ENCODE results near the gene PRPS2. TPM values are rescaled to one million over a fixed set of nuclear protein-coding genes. Genes with fewer than 3 reads are reported as not detected.

PRPS2 gene
- total RNA-seq, 2 donors from 2014 or later, result 43.0 to 567 TPM

GRCh38 chrX:12790885-12791256 lies 341 bp upstream of the PRPS2 start:
- H3K9me3 ChIP-seq, result no peaks in the 10 kb centered on the region
- no peaks in the 10 kb centered on the region for H3K36me3 ChIP-seq
- no peaks in the 10 kb centered on the region for H3K27me3 ChIP-seq (replicated peaks; ENCODE audit: insufficient read depth)
- no peak for TF ChIP-seq POLR2A (IDR thresholded peaks at IDR 0.05)
- peak overlapping the region; percentile 50 to 56 for H3K4me3 ChIP-seq
- intact Hi-C loops (cut with DNase I), result no loop called here
- 2% methylated on average over 20 of the region's 21 CpGs for WGBS
- peak overlapping the region; percentile 27 to 47 for H3K27ac ChIP-seq
- no peak for DNase-seq (ENCODE audit: low spot score)
- H3K4me1 ChIP-seq (replicated peaks), result no peaks in the 10 kb centered on the region

- 89% methylated on average over 3 of the region's 3 CpGs for WGBS
- DNase-seq (ENCODE audit: low spot score), result no peak
- Histone ChIP-seq H3K27ac (no peak overlapping the region), H3K4me1 (replicated peaks) (no peaks in the 10 kb centered on the region), H3K27me3 (replicated peaks; ENCODE audit: insufficient read depth) (no peaks in the 10 kb centered on the region), H3K4me3 (no peak overlapping the region), H3K36me3 (no peaks in the 10 kb centered on the region), H3K9me3 (no peaks in the 10 kb centered on the region)
- TF ChIP-seq POLR2AphosphoS5 (IDR thresholded peaks at IDR 0.05), result no peak
- no peak for TF ChIP-seq POLR2A (IDR thresholded peaks at IDR 0.05)
- no peak for TF ChIP-seq CTCF (IDR thresholded peaks at IDR 0.05)
- intact Hi-C loops (cut with DNase I), result no loop called here
Measured at GRCh38 chrX:12792711-12793110, 1.5 kb downstream of the PRPS2 start.

- Histone ChIP-seq H3K4me3 (no peak overlapping the region), H3K4me1 (replicated peaks) (no peaks in the 10 kb centered on the region), H3K27ac (no peak overlapping the region), H3K9me3 (no peaks in the 10 kb centered on the region), H3K36me3 (no peaks in the 10 kb centered on the region), H3K27me3 (replicated peaks; ENCODE audit: insufficient read depth) (no peaks in the 10 kb centered on the region)
- intact Hi-C loops (cut with DNase I), result no loop called here
- DNase-seq (ENCODE audit: low spot score), result no peak
- WGBS, result 72% methylated on average over 6 of the region's 6 CpGs
- no peak for TF ChIP-seq CTCF (IDR thresholded peaks at IDR 0.05)
Measured at GRCh38 chrX:12794654-12795053, 3.4 kb downstream of the PRPS2 start.

- H3K9me3 ChIP-seq, result no peaks in the 10 kb centered on the region
- intact Hi-C loops (cut with DNase I), result no loop called here
- no peaks in the 10 kb centered on the region for H3K36me3 ChIP-seq
- WGBS, result 79% methylated on average over 2 of the region's 3 CpGs
- TF ChIP-seq CTCF (IDR thresholded peaks at IDR 0.05) (no peak), POLR2AphosphoS5 (IDR thresholded peaks at IDR 0.05) (no peak), POLR2A (IDR thresholded peaks at IDR 0.05) (no peak)
- no peak overlapping the region for H3K4me3 ChIP-seq
- no peaks in the 10 kb centered on the region for H3K4me1 ChIP-seq (replicated peaks)
- DNase-seq (ENCODE audit: low spot score), result no peak
- H3K27ac ChIP-seq, result no peak overlapping the region
- no peaks in the 10 kb centered on the region for H3K27me3 ChIP-seq (replicated peaks; ENCODE audit: insufficient read depth)
Measured at GRCh38 chrX:12798601-12799000, 7.4 kb downstream of the PRPS2 start.

- Histone ChIP-seq H3K36me3 (no peaks in the 10 kb centered on the region), H3K4me3 (no peak overlapping the region), H3K27me3 (replicated peaks; ENCODE audit: insufficient read depth) (no peaks in the 10 kb centered on the region), H3K4me1 (replicated peaks) (no peaks in the 10 kb centered on the region), H3K9me3 (no peaks in the 10 kb centered on the region), H3K27ac (no peak overlapping the region)
- TF ChIP-seq POLR2AphosphoS5 (IDR thresholded peaks at IDR 0.05) (no peak), POLR2A (IDR thresholded peaks at IDR 0.05) (no peak), CTCF (IDR thresholded peaks at IDR 0.05) (no peak)
- DNase-seq (ENCODE audit: low spot score), result no peak
- intact Hi-C loops (cut with DNase I), result no loop called here
- 85% methylated on average over 7 of the region's 13 CpGs for WGBS
Measured at GRCh38 chrX:12799118-12799517, 7.9 kb downstream of the PRPS2 start.

Data from prostate gland (tissue), 2 donors.